Measurements from ENCODE around the gene UPF3B. TPM values are rescaled to one million over a fixed set of nuclear protein-coding genes. Genes with fewer than 3 reads are reported as not detected.

Gene UPF3B
- total RNA-seq, 2 donors from 2014 or later: 6.9 to 7.7 TPM

- no peaks in the 10 kb centered on the region for H3K36me3 Mint-ChIP-seq (ENCODE audit: low read depth)
- DNase-seq: no peak
- H3K27me3 Mint-ChIP-seq: no peaks in the 10 kb centered on the region
- peaks cover 2% of the 10 kb centered on the region for H3K4me1 Mint-ChIP-seq
- H3K4me3 Mint-ChIP-seq: no peak overlapping the region
- no peak overlapping the region for H3K27ac Mint-ChIP-seq
- H3K9me3 ChIP-seq (ENCODE audit: control insufficient read depth, low read length, poor library complexity, severe bottlenecking): no peaks in the 10 kb centered on the region
- no peak for ATAC-seq
These were observed 50.2 kb downstream of the UPF3B start for GRCh38 chrX:119802546-119802945.

GRCh38 chrX:119801253-119802221, 51.2 kb downstream of the UPF3B start:
- no peak for ATAC-seq
- H3K36me3 Mint-ChIP-seq (ENCODE audit: low read depth): no peaks in the 10 kb centered on the region
- H3K27ac Mint-ChIP-seq: no peak overlapping the region
- no peak overlapping the region for H3K4me3 Mint-ChIP-seq
- no peak for DNase-seq
- H3K9me3 ChIP-seq (ENCODE audit: control insufficient read depth, low read length, poor library complexity, severe bottlenecking): no peaks in the 10 kb centered on the region
- peaks cover 2% of the 10 kb centered on the region for H3K4me1 Mint-ChIP-seq
- H3K27me3 Mint-ChIP-seq: no peaks in the 10 kb centered on the region

GRCh38 chrX:119791437-119792231, 61.1 kb downstream of the UPF3B start, which contains the start of gene RPL39:
Gene RPL39, minus strand, starts transcription at chrX:119791630. Its CDS starts 54 bp downstream, at chrX:119791576.
- no peaks in the 10 kb centered on the region for H3K9me3 ChIP-seq (ENCODE audit: control insufficient read depth, low read length, poor library complexity, severe bottlenecking)
- H3K4me3 Mint-ChIP-seq: peak within 1 kb of the TSS; percentile 91
- peak; percentile 93 for ATAC-seq
- peak within 1 kb of the TSS; percentile 97 for H3K27ac Mint-ChIP-seq
- no peaks in the 10 kb centered on the region for H3K27me3 Mint-ChIP-seq
- peaks cover 5% of the 10 kb centered on the region for H3K4me1 Mint-ChIP-seq
- no peaks in the 10 kb centered on the region for H3K36me3 Mint-ChIP-seq (ENCODE audit: low read depth)
- DNase-seq: peak; percentile 59 to 69 (median 65)

GRCh38 chrX:119790977-119791436, 61.8 kb downstream of the UPF3B start:
- Mint-ChIP-seq H3K4me3 (peak overlapping the region; percentile 91), H3K4me1 (peaks cover 5% of the 10 kb centered on the region), H3K27ac (peak overlapping the region; percentile 97), H3K27me3 (no peaks in the 10 kb centered on the region), H3K36me3 (ENCODE audit: low read depth) (no peaks in the 10 kb centered on the region)
- no peaks in the 10 kb centered on the region for H3K9me3 ChIP-seq (ENCODE audit: control insufficient read depth, low read length, poor library complexity, severe bottlenecking)
- peak; percentile 29 for ATAC-seq
- peak; percentile 6 to 8 (median 8) for DNase-seq

GRCh38 chrX:119784747-119785446, 67.9 kb downstream of the UPF3B start:
- peak overlapping the region; percentile 63 for H3K4me3 Mint-ChIP-seq
- peak overlapping the region; percentile 4 for H3K27ac Mint-ChIP-seq
- peaks cover 3% of the 10 kb centered on the region for H3K36me3 Mint-ChIP-seq (ENCODE audit: low read depth)
- ATAC-seq: peak; percentile 79
- no peaks in the 10 kb centered on the region for H3K27me3 Mint-ChIP-seq
- H3K9me3 ChIP-seq (ENCODE audit: control insufficient read depth, low read length, poor library complexity, severe bottlenecking): no peaks in the 10 kb centered on the region
- H3K4me1 Mint-ChIP-seq: peaks cover 9% of the 10 kb centered on the region
- DNase-seq: peak; percentile 15 to 27 (median 19)

Other genes with a start within 250 kb of the UPF3B start
- gene NKRF, start 246.5 kb downstream of the UPF3B start, total RNA-seq: 10 to 100 TPM in 1 of 2 donors, 1 to 10 TPM in 1; 9.9 to 10.8 TPM
- gene SEPTIN6, start 159.8 kb downstream of the UPF3B start, total RNA-seq: 100 to 1,000 TPM; 150 to 163 TPM
- gene SOWAHD, start 94.4 kb downstream of the UPF3B start, total RNA-seq: under 1 TPM in 1 of 2 donors, not detected in 1; 0.65 TPM
- 1,000 to 10,000 TPM; 3,854 to 3,913 TPM for gene RPL39, start 61.3 kb downstream of the UPF3B start, total RNA-seq
- gene RNF113A, start 18.8 kb upstream of the UPF3B start, total RNA-seq: 10 to 100 TPM; 27.7 to 31.1 TPM
- gene NDUFA1, start 18.9 kb upstream of the UPF3B start, total RNA-seq: 10 to 100 TPM; 51.3 to 61.0 TPM
- not detected for gene AKAP14, start 42.9 kb upstream of the UPF3B start, total RNA-seq
- 10 to 100 TPM; 12.2 to 12.5 TPM for gene NKAP, start 90.8 kb upstream of the UPF3B start, total RNA-seq
- not detected for gene RHOXF2B, start 224.7 kb upstream of the UPF3B start, total RNA-seq